T follicular helper cell (primary cell): ENCODE measurements around the gene C4B.

Source experiments
- DNase-seq: peaks from one replicate; pipeline ENCODE4 v3.0.0-alpha.2; 2020; ENCODE audit warnings: low read depth

Gene C4B

GRCh38 chr6:32082478-32082877, 67.9 kb downstream of the C4B start:
- DNase-seq = no peak

GRCh38 chr6:32082935-32083334, 68.3 kb downstream of the C4B start:
- DNase-seq = no peak

- no peak for DNase-seq
These were observed 69.5 kb downstream of the C4B start for GRCh38 chr6:32083812-32084768.

- DNase-seq = no peak
These were observed 70.2 kb downstream of the C4B start for GRCh38 chr6:32084780-32085179.
